SJSA1 (cell line): ENCODE results near the gene ZNF397. TPM values are rescaled to one million over a fixed set of nuclear protein-coding genes. Genes with fewer than 3 reads are reported as not detected.
"Not testable (repeated sequence)": the region's sequence is repeated elsewhere in the genome, so short reads cannot be mapped to it uniquely, and the experiment has no call there.

ENCODE experiments used
- DNase-seq, 2 experiments: peaks; one replicate each; pipeline ENCODE4 v3.0.0-alpha.2; 2015 to 2020; ENCODE audit warnings: low spot score in 2 of 2, low read depth in 1 of 2
- H3K27ac ChIP-seq: fragments of 250-450 bp; sonication (Bioruptor Pico); 2 replicates; pipeline ENCODE4 v1.5.1; 2020; ENCODE audit warnings: mild to moderate bottlenecking, moderate library complexity
- H3K27me3 ChIP-seq: fragments of 250-450 bp; sonication (Bioruptor Pico); replicated peaks from 2 replicates; pipeline ENCODE4 v1.5.1; 2020; ENCODE audit warnings: mild to moderate bottlenecking, moderate library complexity
- H3K36me3 ChIP-seq: fragments of 250-450 bp; sonication (Bioruptor Pico); 2 replicates; pipeline ENCODE4 v1.5.1; 2020; ENCODE audit warnings: mild to moderate bottlenecking
- H3K4me1 ChIP-seq: fragments of 250-450 bp; sonication (Bioruptor Pico); replicated peaks from 2 replicates; pipeline ENCODE4 v1.6.1; 2021; ENCODE audit warnings: mild to moderate bottlenecking
- H3K4me3 ChIP-seq: fragments of 250-450 bp; sonication (Bioruptor Pico); 2 replicates; pipeline ENCODE4 v1.5.1; 2020; ENCODE audit warnings: mild to moderate bottlenecking
- H3K9me3 ChIP-seq: fragments of 250-450 bp; sonication (Bioruptor Pico); replicated peaks from 2 replicates; pipeline ENCODE4 v1.5.1; 2020; ENCODE audit warnings: mild to moderate bottlenecking
- total RNA-seq: library from RNA; depleted of rRNA; stranded (reverse); fragments of >200 nt; shearing (Covaris generic); gene quantifications from 2 replicates; pipeline ENCODE4 v1.2.3, GENCODE V29; 2014; rRNA removed

The ZNF397 gene
- 9.9 and 11.4 TPM in 2 replicates for total RNA-seq

GRCh38 chr18:35240664-35241447, at the start of gene ZNF397:
Gene ZNF397 (plus strand): TSS chr18:35241034. CDS start chr18:35242471, 1,437 bp downstream.
- Histone ChIP-seq H3K4me3 (peak within 1 kb of the TSS; percentile 65), H3K36me3 (peaks cover 34% of the 10 kb centered on the region), H3K27ac (peak within 1 kb of the TSS; percentile 95), H3K27me3 (no peaks in the 10 kb centered on the region), H3K4me1 (no peaks in the 10 kb centered on the region), H3K9me3 (peaks cover 6% of the 10 kb centered on the region; the same call in 1 of the 2 replicates)
- DNase-seq = peak; percentile 97 to 98

GRCh38 chr18:35191698-35192025, 49.2 kb upstream of the ZNF397 start:
- no peaks in the 10 kb centered on the region for H3K9me3 ChIP-seq
- H3K27me3 ChIP-seq = no peaks in the 10 kb centered on the region
- H3K27ac ChIP-seq = no peak overlapping the region
- H3K36me3 ChIP-seq = no peaks in the 10 kb centered on the region
- H3K4me1 ChIP-seq = no peaks in the 10 kb centered on the region
- no peak overlapping the region for H3K4me3 ChIP-seq
- DNase-seq = no peak

- Histone ChIP-seq H3K36me3 (no peaks in the 10 kb centered on the region), H3K4me3 (no peak overlapping the region), H3K4me1 (no peaks in the 10 kb centered on the region), H3K27ac (no peak overlapping the region), H3K27me3 (no peaks in the 10 kb centered on the region), H3K9me3 (no peaks in the 10 kb centered on the region)
- no peak for DNase-seq
Observed at GRCh38 chr18:35192415-35192814, 48.4 kb upstream of the ZNF397 start.

- Histone ChIP-seq H3K27me3 (no peaks in the 10 kb centered on the region), H3K27ac (no peak overlapping the region), H3K4me1 (no peaks in the 10 kb centered on the region), H3K9me3 (no peaks in the 10 kb centered on the region), H3K4me3 (no peak overlapping the region), H3K36me3 (no peaks in the 10 kb centered on the region)
- no peak for DNase-seq
Observed at GRCh38 chr18:35193316-35193715, 47.5 kb upstream of the ZNF397 start.

- no peaks in the 10 kb centered on the region for H3K27me3 ChIP-seq
- H3K27ac ChIP-seq = no peak overlapping the region
- no peak for DNase-seq
- H3K9me3 ChIP-seq = no peaks in the 10 kb centered on the region
- H3K4me1 ChIP-seq = no peaks in the 10 kb centered on the region
- H3K4me3 ChIP-seq = no peak overlapping the region
- no peaks in the 10 kb centered on the region for H3K36me3 ChIP-seq
Observed at GRCh38 chr18:35197296-35197695, 43.5 kb upstream of the ZNF397 start.

- H3K27me3 ChIP-seq = no peaks in the 10 kb centered on the region
- H3K4me1 ChIP-seq = no peaks in the 10 kb centered on the region
- peaks cover 2% of the 10 kb centered on the region; the same call in 1 of the 2 replicates for H3K9me3 ChIP-seq
- no peaks in the 10 kb centered on the region for H3K36me3 ChIP-seq
- H3K4me3 ChIP-seq = no peak overlapping the region
- no peak overlapping the region for H3K27ac ChIP-seq
- DNase-seq = no peak
Observed at GRCh38 chr18:35201256-35201931, 39.4 kb upstream of the ZNF397 start.

GRCh38 chr18:35203067-35203466, 37.8 kb upstream of the ZNF397 start:
- H3K4me3 ChIP-seq = no peak overlapping the region
- H3K36me3 ChIP-seq = no peaks in the 10 kb centered on the region
- no peak overlapping the region for H3K27ac ChIP-seq
- H3K9me3 ChIP-seq = peaks cover 2% of the 10 kb centered on the region; the same call in 1 of the 2 replicates
- no peaks in the 10 kb centered on the region for H3K27me3 ChIP-seq
- no peak for DNase-seq
- no peaks in the 10 kb centered on the region for H3K4me1 ChIP-seq

GRCh38 chr18:35205199-35205712, 35.6 kb upstream of the ZNF397 start:
- no peaks in the 10 kb centered on the region for H3K4me1 ChIP-seq
- no peaks in the 10 kb centered on the region for H3K36me3 ChIP-seq
- peaks cover 2% of the 10 kb centered on the region; the same call in 1 of the 2 replicates for H3K9me3 ChIP-seq
- no peak for DNase-seq
- H3K27me3 ChIP-seq = no peaks in the 10 kb centered on the region
- H3K4me3 ChIP-seq = no peak overlapping the region
- H3K27ac ChIP-seq = no peak overlapping the region

GRCh38 chr18:35205746-35206458, 34.9 kb upstream of the ZNF397 start:
- not testable (repeated sequence) for H3K27ac ChIP-seq, H3K4me3 ChIP-seq, H3K9me3 ChIP-seq, H3K27me3 ChIP-seq, H3K4me1 ChIP-seq, DNase-seq, H3K36me3 ChIP-seq

- H3K27ac ChIP-seq = no peak overlapping the region
- H3K27me3 ChIP-seq = no peaks in the 10 kb centered on the region
- H3K4me3 ChIP-seq = no peak overlapping the region
- DNase-seq = no peak
- no peaks in the 10 kb centered on the region for H3K4me1 ChIP-seq
- H3K36me3 ChIP-seq = no peaks in the 10 kb centered on the region
- H3K9me3 ChIP-seq = no peaks in the 10 kb centered on the region
Observed at GRCh38 chr18:35215026-35215425, 25.8 kb upstream of the ZNF397 start.

GRCh38 chr18:35216611-35217010, 24.2 kb upstream of the ZNF397 start:
- H3K27ac ChIP-seq, H3K4me3 ChIP-seq, H3K36me3 ChIP-seq, H3K9me3 ChIP-seq, H3K27me3 ChIP-seq, DNase-seq, H3K4me1 ChIP-seq: not testable (repeated sequence)

- not testable (repeated sequence) for DNase-seq
Observed at GRCh38 chr18:35219331-35219730, 21.5 kb upstream of the ZNF397 start.

GRCh38 chr18:35220424-35220823, 20.4 kb upstream of the ZNF397 start:
- no peak for DNase-seq
- Histone ChIP-seq H3K27ac (no peak overlapping the region), H3K4me3 (no peak overlapping the region), H3K36me3 (no peaks in the 10 kb centered on the region), H3K9me3 (no peaks in the 10 kb centered on the region), H3K4me1 (no peaks in the 10 kb centered on the region), H3K27me3 (no peaks in the 10 kb centered on the region)

More at GRCh38 chr18:35219331-35219730, 21.5 kb upstream of the ZNF397 start:
- not testable (repeated sequence) for H3K4me3 ChIP-seq, H3K9me3 ChIP-seq, H3K27ac ChIP-seq, H3K4me1 ChIP-seq, H3K27me3 ChIP-seq, H3K36me3 ChIP-seq

- no peaks in the 10 kb centered on the region for H3K27me3 ChIP-seq
- no peak overlapping the region for H3K4me3 ChIP-seq
- DNase-seq = no peak
- no peaks in the 10 kb centered on the region for H3K36me3 ChIP-seq
- no peaks in the 10 kb centered on the region for H3K9me3 ChIP-seq
- no peaks in the 10 kb centered on the region for H3K4me1 ChIP-seq
- no peak overlapping the region for H3K27ac ChIP-seq
Observed at GRCh38 chr18:35223797-35224196, 17.0 kb upstream of the ZNF397 start.
